Adrenal gland (tissue), 5 donors: ENCODE measurements around the gene CENATAC.
A peak's percentile ranks its signal among the peaks of the same experiment; 100 is the strongest.

Source experiments
- POLR2A ChIP-seq, 2 donors: fragments of 450-650 bp; IDR thresholded peaks; one replicate each; pipeline ENCODE4 v1.6.1; 2017; ENCODE audit warnings: antibody characterized with exemption in 2 of 2, mild to moderate bottlenecking in 2 of 2, moderate library complexity in 1 of 2
- TF ChIP-seq, protein P1 (sequence below), 6 experiments: fragments of 450-650 bp in 4 of 6; fragments of 200-600 bp in 2 of 6; sonication (generic) in 1 of 6; IDR thresholded peaks; 1 replicate in 5 of 6; 2 replicates in 1 of 6; pipeline versions ENCODE4 v1.5.1 to v1.8.0; 2016 to 2021; ENCODE audit warnings: antibody characterized with exemption in 6 of 6, mild to moderate bottlenecking in 2 of 6, moderate library complexity in 1 of 6
- donor health status: DM: no; HTN: no; CAD: no.

DNA sequence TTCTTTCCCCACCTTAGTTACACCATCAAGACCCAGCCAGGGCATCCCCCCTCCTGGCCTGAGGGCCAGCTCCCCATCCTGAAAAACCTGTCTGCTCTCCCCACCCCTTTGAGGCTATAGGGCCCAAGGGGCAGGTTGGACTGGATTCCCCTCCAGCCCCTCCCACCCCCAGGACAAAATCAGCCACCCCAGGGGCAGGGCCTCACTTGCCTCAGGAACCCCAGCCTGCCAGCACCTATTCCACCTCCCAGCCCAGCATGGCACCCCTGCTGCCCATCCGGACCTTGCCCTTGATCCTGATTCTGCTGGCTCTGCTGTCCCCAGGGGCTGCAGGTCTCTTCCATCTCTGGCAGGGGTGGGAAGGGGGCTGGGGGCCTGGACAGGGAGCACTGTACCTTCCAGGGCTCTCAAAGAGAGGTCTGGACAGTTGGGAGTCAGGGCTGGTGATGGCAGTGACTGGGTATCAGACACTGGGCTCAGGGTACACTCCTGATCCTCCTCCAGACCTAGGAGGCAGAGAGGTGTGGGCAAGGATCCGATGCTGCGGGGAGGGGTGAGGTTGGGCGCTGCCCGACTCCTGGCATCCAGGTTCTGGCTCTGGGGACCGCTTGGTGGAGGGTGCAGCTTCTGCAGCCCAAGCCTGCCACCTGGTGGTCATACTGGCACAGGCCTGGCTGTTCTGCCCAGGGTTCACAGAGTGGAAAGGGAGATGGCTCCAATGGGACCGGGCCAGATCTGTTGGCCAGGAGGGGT lies 41.7 kb upstream of the CENATAC start, which contains the start of gene UPK2:
- no peak for TF ChIP-seq POLR2A (IDR thresholded peaks at IDR 0.05)
- TF ChIP-seq, protein P1, sequence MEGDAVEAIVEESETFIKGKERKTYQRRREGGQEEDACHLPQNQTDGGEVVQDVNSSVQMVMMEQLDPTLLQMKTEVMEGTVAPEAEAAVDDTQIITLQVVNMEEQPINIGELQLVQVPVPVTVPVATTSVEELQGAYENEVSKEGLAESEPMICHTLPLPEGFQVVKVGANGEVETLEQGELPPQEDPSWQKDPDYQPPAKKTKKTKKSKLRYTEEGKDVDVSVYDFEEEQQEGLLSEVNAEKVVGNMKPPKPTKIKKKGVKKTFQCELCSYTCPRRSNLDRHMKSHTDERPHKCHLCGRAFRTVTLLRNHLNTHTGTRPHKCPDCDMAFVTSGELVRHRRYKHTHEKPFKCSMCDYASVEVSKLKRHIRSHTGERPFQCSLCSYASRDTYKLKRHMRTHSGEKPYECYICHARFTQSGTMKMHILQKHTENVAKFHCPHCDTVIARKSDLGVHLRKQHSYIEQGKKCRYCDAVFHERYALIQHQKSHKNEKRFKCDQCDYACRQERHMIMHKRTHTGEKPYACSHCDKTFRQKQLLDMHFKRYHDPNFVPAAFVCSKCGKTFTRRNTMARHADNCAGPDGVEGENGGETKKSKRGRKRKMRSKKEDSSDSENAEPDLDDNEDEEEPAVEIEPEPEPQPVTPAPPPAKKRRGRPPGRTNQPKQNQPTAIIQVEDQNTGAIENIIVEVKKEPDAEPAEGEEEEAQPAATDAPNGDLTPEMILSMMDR (IDR thresholded peaks at IDR 0.05): peak; percentile 91 to 99 (median 97)
